ENCODE data around the gene BCL2. TPM values are rescaled to one million over a fixed set of nuclear protein-coding genes. Genes with fewer than 3 reads are reported as not detected.

Gene BCL2
- total and polyA plus RNA-seq, 3 donors from 2014 or later: 6.3 to 20.8 (median 16.0) TPM

DNA sequence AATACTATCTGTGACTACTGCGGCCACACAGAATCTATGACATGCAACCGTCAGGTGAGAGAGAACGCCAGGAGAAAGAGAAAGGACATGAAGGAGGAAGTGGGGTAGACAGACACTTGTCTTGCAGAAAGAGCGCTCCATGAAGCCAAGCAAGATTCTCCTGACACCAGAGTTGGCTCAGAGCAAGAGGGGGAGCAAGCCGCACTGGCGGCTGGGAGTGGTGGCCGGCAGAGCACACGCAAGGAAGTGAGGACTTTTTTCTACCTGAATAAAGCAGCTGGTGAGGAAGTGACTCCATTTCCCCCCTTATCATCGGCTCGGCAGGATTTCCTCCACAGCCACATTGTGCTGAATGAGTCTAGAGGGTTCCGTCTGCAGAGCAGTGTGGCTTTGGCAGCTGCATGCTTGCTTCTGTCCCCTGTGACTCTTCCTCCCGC lies 181.6 kb downstream of the BCL2 start:
- WGBS, 2 donors: 68 to 85% methylated on average over 12 of the region's 12 CpGs
- TF ChIP-seq, protein P1, sequence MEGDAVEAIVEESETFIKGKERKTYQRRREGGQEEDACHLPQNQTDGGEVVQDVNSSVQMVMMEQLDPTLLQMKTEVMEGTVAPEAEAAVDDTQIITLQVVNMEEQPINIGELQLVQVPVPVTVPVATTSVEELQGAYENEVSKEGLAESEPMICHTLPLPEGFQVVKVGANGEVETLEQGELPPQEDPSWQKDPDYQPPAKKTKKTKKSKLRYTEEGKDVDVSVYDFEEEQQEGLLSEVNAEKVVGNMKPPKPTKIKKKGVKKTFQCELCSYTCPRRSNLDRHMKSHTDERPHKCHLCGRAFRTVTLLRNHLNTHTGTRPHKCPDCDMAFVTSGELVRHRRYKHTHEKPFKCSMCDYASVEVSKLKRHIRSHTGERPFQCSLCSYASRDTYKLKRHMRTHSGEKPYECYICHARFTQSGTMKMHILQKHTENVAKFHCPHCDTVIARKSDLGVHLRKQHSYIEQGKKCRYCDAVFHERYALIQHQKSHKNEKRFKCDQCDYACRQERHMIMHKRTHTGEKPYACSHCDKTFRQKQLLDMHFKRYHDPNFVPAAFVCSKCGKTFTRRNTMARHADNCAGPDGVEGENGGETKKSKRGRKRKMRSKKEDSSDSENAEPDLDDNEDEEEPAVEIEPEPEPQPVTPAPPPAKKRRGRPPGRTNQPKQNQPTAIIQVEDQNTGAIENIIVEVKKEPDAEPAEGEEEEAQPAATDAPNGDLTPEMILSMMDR (IDR thresholded peaks at IDR 0.05): no peak
- no peak for TF ChIP-seq POLR2A (IDR thresholded peaks at IDR 0.05)
- intact Hi-C loops (cut with DNase I; ENCODE audit: low total_unique reads): no loop called here
- peaks cover 4% of the 10 kb centered on the region for H3K4me1 ChIP-seq
- no peaks in the 10 kb centered on the region for H3K36me3 ChIP-seq (ENCODE audit: low read depth, missing control alignments)
- no peaks in the 10 kb centered on the region for H3K9me3 ChIP-seq
- DNase-seq: no peak
- H3K27ac ChIP-seq: no peak overlapping the region
- H3K27me3 ChIP-seq: no peaks in the 10 kb centered on the region
- H3K4me3 ChIP-seq: no peak overlapping the region

DNA sequence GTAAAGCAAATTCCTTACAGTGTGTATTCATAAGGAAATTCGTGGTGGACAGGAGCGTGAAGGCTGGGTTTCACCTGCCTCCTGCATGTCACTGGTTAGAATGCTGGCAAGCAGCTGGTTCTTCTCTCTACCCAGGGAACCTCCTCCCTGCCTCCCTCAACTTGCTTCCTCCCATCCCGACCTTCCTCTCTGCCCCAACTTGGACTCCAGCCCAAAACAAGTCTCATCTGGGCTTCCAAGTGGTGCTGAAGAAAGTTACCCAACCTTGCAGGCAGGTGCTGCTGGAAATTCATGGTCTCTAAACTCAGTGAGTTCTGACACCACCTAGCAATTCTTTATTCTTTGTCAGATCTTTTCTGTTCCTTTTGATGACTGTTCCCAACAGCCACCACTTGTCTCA lies 184.5 kb downstream of the BCL2 start:
- Histone ChIP-seq H3K4me3 (no peak overlapping the region), H3K9me3 (no peaks in the 10 kb centered on the region), H3K36me3 (ENCODE audit: low read depth, missing control alignments) (no peaks in the 10 kb centered on the region), H3K27me3 (no peaks in the 10 kb centered on the region), H3K27ac (no peak overlapping the region), H3K4me1 (peaks cover 4% of the 10 kb centered on the region)
- TF ChIP-seq, protein P1 (IDR thresholded peaks at IDR 0.05): no peak
- no peak for TF ChIP-seq POLR2A (IDR thresholded peaks at IDR 0.05)
- 59 to 71% methylated on average over 3 of the region's 3 CpGs for WGBS, 2 donors
- intact Hi-C loops (cut with DNase I; ENCODE audit: low total_unique reads): no loop called here
- DNase-seq: no peak

DNA sequence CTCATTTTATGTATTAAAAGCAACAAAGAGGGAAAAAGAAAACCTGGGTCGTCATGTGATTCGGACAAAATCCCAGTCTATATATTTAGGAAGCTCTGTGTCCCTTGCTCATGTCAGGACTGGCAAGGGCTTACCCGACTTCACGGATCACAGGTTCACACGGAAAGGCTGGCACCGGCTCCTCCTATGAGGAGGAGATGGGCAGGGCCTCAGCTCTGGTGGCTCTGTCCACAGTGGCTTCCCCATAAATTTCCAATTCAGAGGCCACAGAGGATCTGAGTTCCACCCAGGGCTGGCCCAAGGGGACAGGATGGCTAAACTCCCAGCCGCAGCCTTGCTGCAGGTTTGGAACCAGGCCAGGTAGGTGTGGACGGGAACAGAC lies 186.8 kb downstream of the BCL2 start:
- TF ChIP-seq, protein P1 (IDR thresholded peaks at IDR 0.05): no peak
- no peak for TF ChIP-seq POLR2A (IDR thresholded peaks at IDR 0.05)
- WGBS, 2 donors: 88 to 92% methylated on average over 8 of the region's 8 CpGs
- Histone ChIP-seq H3K27me3 (no peaks in the 10 kb centered on the region), H3K9me3 (no peaks in the 10 kb centered on the region), H3K4me1 (peaks cover 4% of the 10 kb centered on the region), H3K27ac (no peak overlapping the region), H3K36me3 (ENCODE audit: low read depth, missing control alignments) (no peaks in the 10 kb centered on the region), H3K4me3 (no peak overlapping the region)
- no peak for DNase-seq
- intact Hi-C loops (cut with DNase I; ENCODE audit: low total_unique reads): no loop called here

DNA sequence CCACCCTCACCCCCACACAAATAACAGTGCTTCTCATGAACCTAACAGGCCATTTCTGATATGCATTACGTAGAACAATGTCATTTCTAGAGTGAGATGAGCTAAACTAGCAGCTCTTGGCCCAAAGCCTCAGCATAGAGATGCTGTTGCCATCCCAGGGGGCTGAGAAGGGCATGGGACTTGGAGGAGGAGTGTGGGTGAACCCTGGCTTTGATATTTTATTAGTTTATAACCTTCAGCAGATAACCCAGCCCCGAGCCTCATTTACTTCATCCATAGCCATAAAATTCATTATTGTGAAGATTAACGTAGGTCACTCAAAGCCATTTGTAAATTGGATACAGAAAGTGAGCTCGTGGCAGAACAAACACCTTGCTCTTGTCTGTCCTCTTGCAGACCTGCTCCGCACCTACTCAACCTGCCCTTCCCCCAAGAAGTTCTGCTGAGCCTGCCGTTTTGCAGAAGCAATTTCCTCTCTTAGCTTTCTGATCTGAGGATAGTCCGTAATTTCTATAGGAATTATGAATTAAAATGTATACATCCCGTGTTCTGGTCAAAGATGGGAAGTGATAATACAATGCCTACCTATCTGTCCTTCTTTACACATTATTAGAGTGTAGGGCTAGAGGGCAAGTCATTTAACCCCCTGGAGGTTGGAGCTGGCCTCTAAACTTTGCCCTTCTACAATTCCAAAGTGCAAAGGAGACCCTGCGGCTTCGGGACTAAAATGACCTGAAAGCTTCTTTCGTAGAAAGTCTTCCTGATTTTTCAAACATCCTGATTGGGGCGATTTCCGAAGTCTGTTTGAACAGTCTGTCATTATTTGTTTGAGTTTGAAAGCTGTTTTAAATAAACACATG lies 187.4 kb downstream of the BCL2 start:
- 86 to 87% methylated on average over 13 of the region's 13 CpGs for WGBS, 2 donors
- H3K4me3 ChIP-seq: no peak overlapping the region
- no peaks in the 10 kb centered on the region for H3K36me3 ChIP-seq (ENCODE audit: low read depth, missing control alignments)
- TF ChIP-seq, protein P1 (IDR thresholded peaks at IDR 0.05): no peak
- no peak for TF ChIP-seq POLR2A (IDR thresholded peaks at IDR 0.05)
- intact Hi-C loops (cut with DNase I; ENCODE audit: low total_unique reads): no loop called here
- DNase-seq: no peak
- H3K9me3 ChIP-seq: no peaks in the 10 kb centered on the region
- H3K27me3 ChIP-seq: no peaks in the 10 kb centered on the region
- H3K4me1 ChIP-seq: peaks cover 4% of the 10 kb centered on the region
- H3K27ac ChIP-seq: no peak overlapping the region
